Measurements from ENCODE around the gene PAGE2. TPM values are rescaled to one million over a fixed set of nuclear protein-coding genes. Genes with fewer than 3 reads are reported as not detected.
"Not testable (repeated sequence)": the region's sequence is repeated elsewhere in the genome, so short reads cannot be mapped to it uniquely, and the experiment has no call there.

Gene PAGE2
- total and polyA plus RNA-seq, 7 experiments from 2014 or later = not detected

GRCh38 chrX:55107911-55108310 lies 19.1 kb downstream of the PAGE2 start:
- intact Hi-C loops (cut with micrococcal nuclease) = no loop called here
- Mint-ChIP-seq H3K27ac (no peak overlapping the region), H3K4me1 (peaks cover 0 to 3% (median 2%) of the 10 kb centered on the region in 7 donors), H3K36me3 (no peaks in the 10 kb centered on the region), H3K27me3 (no peaks in the 10 kb centered on the region), H3K9me3 (peaks cover 0 to 7% (median 0%) of the 10 kb centered on the region in 11 donors), H3K4me3 (no peak overlapping the region)
- Histone ChIP-seq H3K27me3 (ENCODE audit: control insufficient read depth in 2 of 2, insufficient read depth in 2 of 2, low read length in 2 of 2) (no peaks in the 10 kb centered on the region), H3K4me3 (ENCODE audit: low read length) (no peak overlapping the region), H3K9me3 (ENCODE audit: control insufficient read depth in 2 of 3, low read length in 3 of 3) (no peaks in the 10 kb centered on the region), H3K27ac (ENCODE audit: low read depth, low read length) (no peak overlapping the region), H3K36me3 (ENCODE audit: control insufficient read depth in 2 of 3, insufficient read depth in 3 of 3, low read length in 3 of 3) (no peaks in the 10 kb centered on the region), H3K4me1 (ENCODE audit: control insufficient read depth in 2 of 2, insufficient read depth in 2 of 2, low read length in 2 of 2) (no peaks in the 10 kb centered on the region)
- no peak for ATAC-seq
- no peak for DNase-seq
- ChIA-PET CTCF (no interaction called here), POLR2A (no interaction called here)

- no peak for DNase-seq
- intact Hi-C loops (cut with micrococcal nuclease) = no loop called here
- H3K4me1 ChIP-seq (ENCODE audit: control insufficient read depth in 2 of 2, insufficient read depth in 2 of 2, low read length in 2 of 2) = no peaks in the 10 kb centered on the region
- Mint-ChIP-seq H3K36me3 (no peaks in the 10 kb centered on the region), H3K4me3 (no peak overlapping the region), H3K27me3 (no peaks in the 10 kb centered on the region), H3K4me1 (peaks cover 0 to 3% (median 0%) of the 10 kb centered on the region in 7 donors), H3K9me3 (peaks cover 0 to 2% (median 0%) of the 10 kb centered on the region in 11 donors), H3K27ac (no peak overlapping the region)
- H3K27me3 ChIP-seq (ENCODE audit: control insufficient read depth in 2 of 2, insufficient read depth in 2 of 2, low read length in 2 of 2) = no peaks in the 10 kb centered on the region
- no peak overlapping the region for H3K4me3 ChIP-seq (ENCODE audit: low read length)
- no peak for ATAC-seq
- no peaks in the 10 kb centered on the region for H3K36me3 ChIP-seq (ENCODE audit: control insufficient read depth in 2 of 3, insufficient read depth in 3 of 3, low read length in 3 of 3)
- no peak overlapping the region for H3K27ac ChIP-seq (ENCODE audit: low read depth, low read length)
- ChIA-PET CTCF (no interaction called here), POLR2A (no interaction called here)
- no peaks in the 10 kb centered on the region for H3K9me3 ChIP-seq (ENCODE audit: control insufficient read depth in 2 of 3, low read length in 3 of 3)
Measured at GRCh38 chrX:55109306-55109705, 20.5 kb downstream of the PAGE2 start.

GRCh38 chrX:55111578-55112254 lies 22.9 kb downstream of the PAGE2 start:
- Mint-ChIP-seq H3K27me3 (no peaks in the 10 kb centered on the region), H3K4me3 (no peak overlapping the region), H3K27ac (no peak overlapping the region), H3K4me1 (peaks cover 0 to 2% (median 0%) of the 10 kb centered on the region in 7 donors), H3K9me3 (peaks cover 0 to 1% (median 0%) of the 10 kb centered on the region in 11 donors), H3K36me3 (no peaks in the 10 kb centered on the region)
- POLR2A ChIA-PET = no interaction called here
- H3K9me3 ChIP-seq (ENCODE audit: control insufficient read depth in 2 of 3, low read length in 3 of 3) = no peaks in the 10 kb centered on the region
- no peaks in the 10 kb centered on the region for H3K36me3 ChIP-seq (ENCODE audit: control insufficient read depth in 2 of 3, insufficient read depth in 3 of 3, low read length in 3 of 3)
- intact Hi-C loops (cut with micrococcal nuclease) = no loop called here
- H3K27me3 ChIP-seq (ENCODE audit: control insufficient read depth in 2 of 2, insufficient read depth in 2 of 2, low read length in 2 of 2) = no peaks in the 10 kb centered on the region
- no peak overlapping the region for H3K4me3 ChIP-seq (ENCODE audit: low read length)
- CTCF ChIA-PET = no interaction called here
- H3K4me1 ChIP-seq (ENCODE audit: control insufficient read depth in 2 of 2, insufficient read depth in 2 of 2, low read length in 2 of 2) = no peaks in the 10 kb centered on the region
- no peak overlapping the region for H3K27ac ChIP-seq (ENCODE audit: low read depth, low read length)
- ATAC-seq (no peak), DNase-seq (no peak)

GRCh38 chrX:55116589-55116988 lies 27.8 kb downstream of the PAGE2 start:
- DNase-seq; H3K27me3 ChIP-seq (ENCODE audit: control insufficient read depth in 2 of 2, insufficient read depth in 2 of 2, low read length in 2 of 2); H3K27ac Mint-ChIP-seq; H3K4me3 Mint-ChIP-seq; H3K27me3 Mint-ChIP-seq; H3K4me3 ChIP-seq (ENCODE audit: low read length); H3K9me3 Mint-ChIP-seq; ATAC-seq; POLR2A ChIA-PET; intact Hi-C loops (cut with micrococcal nuclease); H3K9me3 ChIP-seq (ENCODE audit: control insufficient read depth in 2 of 3, low read length in 3 of 3); H3K36me3 Mint-ChIP-seq; H3K27ac ChIP-seq (ENCODE audit: low read depth, low read length); CTCF ChIA-PET; H3K36me3 ChIP-seq (ENCODE audit: control insufficient read depth in 2 of 3, insufficient read depth in 3 of 3, low read length in 3 of 3): not testable (repeated sequence)
- H3K4me1 ChIP-seq (ENCODE audit: control insufficient read depth in 2 of 2, insufficient read depth in 2 of 2, low read length in 2 of 2) = peaks cover 0 to 28% of the 10 kb centered on the region in 2 donors
- peaks cover 8 to 30% (median 14%) of the 10 kb centered on the region in 7 donors for H3K4me1 Mint-ChIP-seq

GRCh38 chrX:55118574-55118973 lies 29.8 kb downstream of the PAGE2 start:
- Mint-ChIP-seq H3K4me1 (peaks cover 8 to 30% (median 14%) of the 10 kb centered on the region in 7 donors), H3K9me3 (no peaks in the 10 kb centered on the region), H3K27ac (no peak overlapping the region), H3K27me3 (peaks cover 0 to under 1% (median 0%) of the 10 kb centered on the region in 5 donors), H3K36me3 (no peaks in the 10 kb centered on the region), H3K4me3 (peak overlapping the region in 1 of 10 donors; percentile 5)
- H3K27ac ChIP-seq (ENCODE audit: low read depth, low read length) = no peak overlapping the region
- no peaks in the 10 kb centered on the region for H3K9me3 ChIP-seq (ENCODE audit: control insufficient read depth in 2 of 3, low read length in 3 of 3)
- intact Hi-C loops (cut with micrococcal nuclease) = no loop called here
- ChIA-PET POLR2A (no interaction called here), CTCF (no interaction called here)
- H3K27me3 ChIP-seq (ENCODE audit: control insufficient read depth in 2 of 2, insufficient read depth in 2 of 2, low read length in 2 of 2) = no peaks in the 10 kb centered on the region
- DNase-seq (no peak), ATAC-seq (no peak)
- peaks cover 0 to 28% of the 10 kb centered on the region in 2 donors for H3K4me1 ChIP-seq (ENCODE audit: control insufficient read depth in 2 of 2, insufficient read depth in 2 of 2, low read length in 2 of 2)
- H3K4me3 ChIP-seq (ENCODE audit: low read length) = no peak overlapping the region
- H3K36me3 ChIP-seq (ENCODE audit: control insufficient read depth in 2 of 3, insufficient read depth in 3 of 3, low read length in 3 of 3) = no peaks in the 10 kb centered on the region

- CTCF ChIA-PET = no interaction called here
- POLR2A ChIA-PET = interaction anchor here (0.7 kb wide), 1 partner anchor 228 kb away, joined by 3 read pairs; no protein-coding TSS in a partner anchor
- Histone ChIP-seq H3K27me3 (ENCODE audit: control insufficient read depth in 2 of 2, insufficient read depth in 2 of 2, low read length in 2 of 2) (no peaks in the 10 kb centered on the region), H3K4me1 (ENCODE audit: control insufficient read depth in 2 of 2, insufficient read depth in 2 of 2, low read length in 2 of 2) (peaks cover 0 to 28% of the 10 kb centered on the region in 2 donors), H3K4me3 (ENCODE audit: low read length) (no peak overlapping the region), H3K27ac (ENCODE audit: low read depth, low read length) (no peak overlapping the region), H3K9me3 (ENCODE audit: control insufficient read depth in 2 of 3, low read length in 3 of 3) (no peaks in the 10 kb centered on the region), H3K36me3 (ENCODE audit: control insufficient read depth in 2 of 3, insufficient read depth in 3 of 3, low read length in 3 of 3) (no peaks in the 10 kb centered on the region)
- intact Hi-C loops (cut with micrococcal nuclease) = no loop called here
- peaks cover 0 to 1% (median 0%) of the 10 kb centered on the region in 11 donors for H3K9me3 Mint-ChIP-seq
- H3K27me3 Mint-ChIP-seq = peaks cover 0 to 4% (median 0%) of the 10 kb centered on the region in 5 donors
- no peak overlapping the region for H3K27ac Mint-ChIP-seq
- H3K4me1 Mint-ChIP-seq = peaks cover 8 to 30% (median 14%) of the 10 kb centered on the region in 7 donors
- ATAC-seq (no peak), DNase-seq (no peak)
- H3K4me3 Mint-ChIP-seq = peak overlapping the region in 1 of 10 donors; percentile 55
- H3K36me3 Mint-ChIP-seq = no peaks in the 10 kb centered on the region
Measured at GRCh38 chrX:55119271-55119670, 30.5 kb downstream of the PAGE2 start.

- H3K9me3 Mint-ChIP-seq = peaks cover 0 to 1% (median 0%) of the 10 kb centered on the region in 11 donors
- H3K4me3 ChIP-seq (ENCODE audit: low read length) = no peak overlapping the region
- H3K27ac ChIP-seq (ENCODE audit: low read depth, low read length) = no peak overlapping the region
- no peak for DNase-seq
- peaks cover 8 to 30% (median 14%) of the 10 kb centered on the region in 7 donors for H3K4me1 Mint-ChIP-seq
- peaks cover 0 to 4% (median 0%) of the 10 kb centered on the region in 5 donors for H3K27me3 Mint-ChIP-seq
- H3K36me3 Mint-ChIP-seq = no peaks in the 10 kb centered on the region
- no peaks in the 10 kb centered on the region for H3K36me3 ChIP-seq (ENCODE audit: control insufficient read depth in 2 of 3, insufficient read depth in 3 of 3, low read length in 3 of 3)
- no peak overlapping the region for H3K27ac Mint-ChIP-seq
- H3K9me3 ChIP-seq (ENCODE audit: control insufficient read depth in 2 of 3, low read length in 3 of 3) = no peaks in the 10 kb centered on the region
- ChIA-PET CTCF (no interaction called here), POLR2A (interaction anchor here (0.7 kb wide), 1 partner anchor 228 kb away, joined by 3 read pairs; no protein-coding TSS in a partner anchor)
- peak overlapping the region in 1 of 10 donors; percentile 55 for H3K4me3 Mint-ChIP-seq
- H3K27me3 ChIP-seq (ENCODE audit: control insufficient read depth in 2 of 2, insufficient read depth in 2 of 2, low read length in 2 of 2) = no peaks in the 10 kb centered on the region
- H3K4me1 ChIP-seq (ENCODE audit: control insufficient read depth in 2 of 2, insufficient read depth in 2 of 2, low read length in 2 of 2) = peaks cover 0 to 28% of the 10 kb centered on the region in 2 donors
- intact Hi-C loops (cut with micrococcal nuclease) = no loop called here
- ATAC-seq = no peak
Measured at GRCh38 chrX:55119712-55120111, 30.9 kb downstream of the PAGE2 start.

Measured in naive thymus-derived CD4-positive, alpha-beta T cell (primary cell).